ENCODE results near the gene AP1S2. TPM values are rescaled to one million over a fixed set of nuclear protein-coding genes. Genes with fewer than 3 reads are reported as not detected.

The AP1S2 gene
- total RNA-seq, 1 donor from 2014 or later: 35.6 TPM

DNA sequence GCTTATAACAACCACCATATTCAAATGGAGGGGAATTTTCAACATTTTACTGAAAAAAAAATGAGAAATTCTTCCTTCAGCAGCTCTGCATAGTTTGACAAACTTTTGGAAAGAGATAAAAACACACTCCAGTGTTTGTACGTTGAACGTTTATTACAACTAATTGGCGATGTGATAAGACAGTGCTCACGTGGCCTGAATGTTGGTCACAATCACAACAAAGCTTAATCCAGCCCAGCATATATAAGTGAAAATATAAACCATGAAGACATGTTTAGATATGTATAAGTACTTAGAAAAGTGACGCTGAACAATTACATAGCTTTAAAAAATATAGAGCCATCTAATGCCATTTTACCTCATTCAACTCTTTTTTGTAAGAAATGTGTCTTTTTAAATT, 28.7 kb downstream of the AP1S2 start:
- no peaks in the 10 kb centered on the region for H3K27me3 Mint-ChIP-seq (ENCODE audit: low read depth)
- H3K4me1 Mint-ChIP-seq: peaks cover 5% of the 10 kb centered on the region
- no peak for DNase-seq (ENCODE audit: low spot score in 2 of 2, unreplicated experiment in 2 of 2)
- no peak overlapping the region for H3K4me3 Mint-ChIP-seq
- peaks cover 26% of the 10 kb centered on the region for H3K36me3 Mint-ChIP-seq
- no peak overlapping the region for H3K27ac Mint-ChIP-seq
- TF ChIP-seq, protein P1, sequence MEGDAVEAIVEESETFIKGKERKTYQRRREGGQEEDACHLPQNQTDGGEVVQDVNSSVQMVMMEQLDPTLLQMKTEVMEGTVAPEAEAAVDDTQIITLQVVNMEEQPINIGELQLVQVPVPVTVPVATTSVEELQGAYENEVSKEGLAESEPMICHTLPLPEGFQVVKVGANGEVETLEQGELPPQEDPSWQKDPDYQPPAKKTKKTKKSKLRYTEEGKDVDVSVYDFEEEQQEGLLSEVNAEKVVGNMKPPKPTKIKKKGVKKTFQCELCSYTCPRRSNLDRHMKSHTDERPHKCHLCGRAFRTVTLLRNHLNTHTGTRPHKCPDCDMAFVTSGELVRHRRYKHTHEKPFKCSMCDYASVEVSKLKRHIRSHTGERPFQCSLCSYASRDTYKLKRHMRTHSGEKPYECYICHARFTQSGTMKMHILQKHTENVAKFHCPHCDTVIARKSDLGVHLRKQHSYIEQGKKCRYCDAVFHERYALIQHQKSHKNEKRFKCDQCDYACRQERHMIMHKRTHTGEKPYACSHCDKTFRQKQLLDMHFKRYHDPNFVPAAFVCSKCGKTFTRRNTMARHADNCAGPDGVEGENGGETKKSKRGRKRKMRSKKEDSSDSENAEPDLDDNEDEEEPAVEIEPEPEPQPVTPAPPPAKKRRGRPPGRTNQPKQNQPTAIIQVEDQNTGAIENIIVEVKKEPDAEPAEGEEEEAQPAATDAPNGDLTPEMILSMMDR (IDR thresholded peaks at IDR 0.05; ENCODE audit: unreplicated experiment): no peak
- H3K9me3 Mint-ChIP-seq: no peaks in the 10 kb centered on the region

DNA sequence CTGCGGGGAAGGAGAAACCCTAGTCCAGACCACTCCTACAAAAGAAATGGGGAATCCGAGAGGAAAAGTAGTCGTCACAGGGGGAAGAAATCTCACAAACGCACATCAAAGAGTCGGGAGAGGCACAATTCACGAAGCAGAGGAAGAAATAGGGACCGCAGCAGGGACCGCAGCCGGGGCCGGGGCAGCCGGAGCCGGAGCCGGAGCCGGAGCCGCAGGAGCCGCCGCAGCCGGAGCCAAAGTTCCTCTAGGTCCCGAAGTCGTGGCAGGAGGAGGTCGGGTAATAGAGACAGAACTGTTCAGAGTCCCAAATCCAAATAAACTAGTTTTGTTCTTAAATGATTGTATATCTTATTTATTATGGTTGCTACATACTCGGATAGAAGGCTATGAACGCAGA, 31.7 kb downstream of the AP1S2 start:
- no peaks in the 10 kb centered on the region for H3K27me3 Mint-ChIP-seq (ENCODE audit: low read depth)
- peaks cover 33% of the 10 kb centered on the region for H3K36me3 Mint-ChIP-seq
- H3K4me3 Mint-ChIP-seq: no peak overlapping the region
- no peak for DNase-seq (ENCODE audit: low spot score in 2 of 2, unreplicated experiment in 2 of 2)
- no peaks in the 10 kb centered on the region for H3K9me3 Mint-ChIP-seq
- H3K27ac Mint-ChIP-seq: no peak overlapping the region
- TF ChIP-seq, protein P1 (IDR thresholded peaks at IDR 0.05; ENCODE audit: unreplicated experiment): no peak
- H3K4me1 Mint-ChIP-seq: peaks cover 5% of the 10 kb centered on the region

GRCh38 chrX:15820106-15821073, 34.2 kb downstream of the AP1S2 start:
- no peaks in the 10 kb centered on the region for H3K27me3 Mint-ChIP-seq (ENCODE audit: low read depth)
- peaks cover 2% of the 10 kb centered on the region for H3K4me1 Mint-ChIP-seq
- no peak for DNase-seq (ENCODE audit: low spot score in 2 of 2, unreplicated experiment in 2 of 2)
- H3K27ac Mint-ChIP-seq: no peak overlapping the region
- H3K9me3 Mint-ChIP-seq: no peaks in the 10 kb centered on the region
- peaks cover 32% of the 10 kb centered on the region for H3K36me3 Mint-ChIP-seq
- H3K4me3 Mint-ChIP-seq: no peak overlapping the region
- TF ChIP-seq, protein P1 (IDR thresholded peaks at IDR 0.05; ENCODE audit: unreplicated experiment): no peak

GRCh38 chrX:15816886-15817285, 37.7 kb downstream of the AP1S2 start:
- Mint-ChIP-seq H3K27me3 (ENCODE audit: low read depth) (no peaks in the 10 kb centered on the region), H3K9me3 (no peaks in the 10 kb centered on the region), H3K36me3 (peaks cover 24% of the 10 kb centered on the region), H3K27ac (no peak overlapping the region), H3K4me3 (no peak overlapping the region), H3K4me1 (peaks cover 2% of the 10 kb centered on the region)
- TF ChIP-seq, protein P1 (IDR thresholded peaks at IDR 0.05; ENCODE audit: unreplicated experiment): no peak
- DNase-seq (ENCODE audit: low spot score in 2 of 2, unreplicated experiment in 2 of 2): no peak

DNA sequence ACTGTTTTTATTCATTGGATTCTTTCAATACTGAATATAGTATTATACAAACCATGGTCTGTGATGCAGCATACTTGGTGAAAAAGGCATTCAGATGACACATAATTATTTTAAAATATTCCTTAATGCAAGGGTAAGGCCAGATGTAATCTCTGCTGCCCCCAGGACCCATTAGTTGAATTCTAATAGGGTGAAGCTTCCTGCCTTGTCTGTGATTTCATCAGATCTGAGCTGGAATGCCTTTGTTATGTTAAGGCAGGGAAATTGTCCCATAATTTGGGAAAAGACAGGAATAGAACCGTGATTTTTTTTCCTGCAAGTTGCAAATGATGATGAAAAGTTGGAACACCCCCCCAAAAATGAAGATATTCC, 38.2 kb downstream of the AP1S2 start:
- Mint-ChIP-seq H3K27me3 (ENCODE audit: low read depth) (no peaks in the 10 kb centered on the region), H3K36me3 (peaks cover 24% of the 10 kb centered on the region), H3K27ac (no peak overlapping the region), H3K9me3 (no peaks in the 10 kb centered on the region), H3K4me3 (no peak overlapping the region), H3K4me1 (peaks cover 2% of the 10 kb centered on the region)
- no peak for DNase-seq (ENCODE audit: low spot score in 2 of 2, unreplicated experiment in 2 of 2)
- TF ChIP-seq, protein P1 (IDR thresholded peaks at IDR 0.05; ENCODE audit: unreplicated experiment): peak; percentile 1
